SK-N-SH (cell line): ENCODE measurements around the gene CADM2. TPM values are rescaled to one million over a fixed set of nuclear protein-coding genes. Genes with fewer than 3 reads are reported as not detected.

ENCODE experiments used
- CTCF ChIA-PET: fragments of 300-600, 350-600 bp; formaldehyde crosslinking; extraction: SDS; loops from one replicate; lab custom pipeline; 2021; lab: Yijun Ruan, JAX
- POLR2A ChIA-PET: fragments of 350-600 bp; sonication (Branson Sonifier 250); formaldehyde crosslinking; extraction: SDS; loops from one replicate; lab custom pipeline; 2020; ENCODE audit warnings: antibody characterized with exemption, inconsistent platforms; lab: Yijun Ruan, JAX
- DNase-seq: peaks from one replicate; pipeline ENCODE4 v3.0.0; 2012
- H2AFZ ChIP-seq: fragments of 200-600 bp; sonication (generic); 2 replicates; pipeline ENCODE4 v1.8.1; 2016; ENCODE audit warnings: antibody characterized with exemption, mild to moderate bottlenecking, low read depth
- H3F3A ChIP-seq: fragments of 200-600 bp; sonication (generic); replicated peaks from 2 replicates; pipeline ENCODE3; 2016; ENCODE audit warnings: antibody characterized with exemption, mild to moderate bottlenecking; ENCODE audit not compliant: insufficient read depth
- H3K27ac ChIP-seq, 2 experiments: fragments of 200-500 bp in 1 of 2; fragments of 200-600 bp in 1 of 2; sonication (Bioruptor generic) in 1 of 2; sonication (generic), shearing (Covaris generic) in 1 of 2; 2 replicates each; pipeline versions ENCODE4 v1.5.1 to v1.6.1; 2014 to 2016; ENCODE audit warnings: low read depth in 2 of 2, inconsistent platforms in 1 of 2, low read length in 1 of 2, mild to moderate bottlenecking in 1 of 2, mixed read lengths in 1 of 2
- H3K27me3 ChIP-seq: fragments of 200-600 bp; sonication (generic), shearing (Covaris generic); 2 replicates; pipeline ENCODE4 v1.6.1; 2016; ENCODE audit warnings: mixed run types; ENCODE audit not compliant: insufficient read depth
- H3K36me3 ChIP-seq, 2 experiments: fragments of 200-500 bp in 1 of 2; fragments of 200-600 bp in 1 of 2; sonication (Bioruptor generic) in 1 of 2; sonication (generic) in 1 of 2; replicated peaks in 1 of 2; 2 replicates each; pipeline versions ENCODE3 to v1.5.1; 2014 to 2016; ENCODE audit warnings: low read length in 1 of 2, mild to moderate bottlenecking in 1 of 2; ENCODE audit not compliant: insufficient read depth in 2 of 2, control insufficient read depth in 1 of 2
- H3K4me1 ChIP-seq, 2 experiments: fragments of 200-500 bp in 1 of 2; fragments of 200-600 bp in 1 of 2; sonication (Bioruptor generic) in 1 of 2; sonication (generic), shearing (Covaris generic) in 1 of 2; 2 replicates each; pipeline versions ENCODE4 v1.5.1 to v1.6.1; 2014 to 2016; ENCODE audit warnings: low read depth in 1 of 2, low read length in 1 of 2, mixed run types in 1 of 2; ENCODE audit not compliant: insufficient read depth in 2 of 2, control insufficient read depth in 1 of 2
- H3K4me2 ChIP-seq: fragments of 200-600 bp; sonication (generic), shearing (Covaris generic); 2 replicates; pipeline ENCODE4 v1.6.1; 2017; ENCODE audit warnings: mixed run types
- H3K4me3 ChIP-seq, 2 experiments: fragments of 200-500 bp in 1 of 2; fragments of 200-600 bp in 1 of 2; sonication (Bioruptor generic) in 1 of 2; sonication (generic), shearing (Covaris generic) in 1 of 2; 2 replicates each; pipeline versions ENCODE4 v1.5.1 to v1.8.1; 2014 to 2016; ENCODE audit warnings: low read depth in 2 of 2, inconsistent platforms in 1 of 2, low read length in 1 of 2, mild to moderate bottlenecking in 1 of 2, mixed read lengths in 1 of 2, moderate library complexity in 1 of 2
- H3K79me2 ChIP-seq: fragments of 200-600 bp; sonication (generic); 2 replicates; pipeline ENCODE4 v1.8.1; 2017; ENCODE audit warnings: mild to moderate bottlenecking; ENCODE audit not compliant: insufficient read depth
- H3K9ac ChIP-seq: fragments of 200-600 bp; sonication (generic); 2 replicates; pipeline ENCODE4 v1.6.1; 2017; ENCODE audit warnings: mixed run types
- H3K9me2 ChIP-seq: fragments of 200-600 bp; sonication (generic); 2 replicates; pipeline ENCODE4 v1.6.1; 2017; ENCODE audit warnings: mixed run types
- H3K9me3 ChIP-seq: fragments of 200-600 bp; sonication (generic); 2 replicates; pipeline ENCODE4 v1.6.1; 2017; ENCODE audit warnings: mixed run types, mild to moderate bottlenecking, moderate library complexity
- H4K20me1 ChIP-seq: fragments of 200-600 bp; sonication (generic); 2 replicates; pipeline ENCODE4 v1.6.1; 2017; ENCODE audit warnings: mild to moderate bottlenecking, mixed run types; ENCODE audit not compliant: insufficient read depth
- CHD2 ChIP-seq: fragments of 150-350 bp; IDR thresholded peaks from 2 replicates; pipeline ENCODE4 v1.6.1; 2018; ENCODE audit warnings: low read length; ENCODE audit not compliant: partially characterized antibody
- ELF1 ChIP-seq: IDR thresholded peaks from 2 replicates; pipeline ENCODE4 v1.4.0; 2012
- EZH2phosphoT487 ChIP-seq: fragments of 200-600 bp; sonication (generic); IDR thresholded peaks from 2 replicates; pipeline ENCODE4 v1.6.1; 2017; ENCODE audit warnings: low read depth, mixed run types, mild to moderate bottlenecking, antibody characterized with exemption, moderate library complexity, borderline replicate concordance
- FOSL2 ChIP-seq: IDR thresholded peaks from 2 replicates; pipeline ENCODE4 v1.4.0; 2012; ENCODE audit warnings: low read depth, mild to moderate bottlenecking, moderate library complexity, borderline replicate concordance
- FOXJ3 ChIP-seq: sonication (generic); formaldehyde crosslinking; IDR thresholded peaks from 2 replicates; pipeline ENCODE4 v1.5.1; 2020; ENCODE audit warnings: mild to moderate bottlenecking, missing genetic modification reagents
- FOXM1 ChIP-seq: IDR thresholded peaks from 2 replicates; pipeline ENCODE4 v1.4.0; 2012; ENCODE audit warnings: low read depth, mild to moderate bottlenecking
- GABPA ChIP-seq: IDR thresholded peaks from 2 replicates; pipeline ENCODE4 v1.4.0; 2012; ENCODE audit warnings: low read depth, mild to moderate bottlenecking
- MEF2A ChIP-seq: IDR thresholded peaks from 2 replicates; pipeline ENCODE4 v1.4.0; 2012; ENCODE audit warnings: low read depth, borderline replicate concordance
- MXI1 ChIP-seq: IDR thresholded peaks from 2 replicates; pipeline ENCODE4 v1.6.1; 2012; ENCODE audit warnings: mild to moderate bottlenecking, low read depth, low read length, improper control_type of control experiment
- NFIC ChIP-seq: IDR thresholded peaks from 2 replicates; pipeline ENCODE4 v1.4.0; 2012; ENCODE audit warnings: borderline replicate concordance
- NRF1 ChIP-seq: IDR thresholded peaks from 2 replicates; pipeline ENCODE4 v1.6.1; 2012; ENCODE audit warnings: low read depth, mild to moderate bottlenecking, low read length
- POLR2AphosphoS5 ChIP-seq: IDR thresholded peaks from 2 replicates; pipeline ENCODE4 v1.6.1; 2012; ENCODE audit warnings: low read depth, low read length
- RFX5 ChIP-seq: IDR thresholded peaks from 2 replicates; pipeline ENCODE4 v1.6.1; 2012; ENCODE audit warnings: mild to moderate bottlenecking, improper control_type of control experiment, low read length
- TCF12 ChIP-seq: IDR thresholded peaks from 2 replicates; pipeline ENCODE4 v1.4.0; 2012
- TEAD4 ChIP-seq: IDR thresholded peaks from 2 replicates; pipeline ENCODE4 v1.4.0; 2012; ENCODE audit warnings: mild to moderate bottlenecking, borderline replicate concordance; ENCODE audit not compliant: insufficient read depth
- USF2 ChIP-seq: fragments of 150-350 bp; IDR thresholded peaks from 2 replicates; pipeline ENCODE4 v1.6.1; 2017; ENCODE audit warnings: antibody characterized with exemption, low read length, low read depth, borderline replicate concordance
- YY1 ChIP-seq: IDR thresholded peaks from 2 replicates; pipeline ENCODE4 v1.4.0; 2012; ENCODE audit warnings: low read depth, mild to moderate bottlenecking
- WGBS: methylation state at CpG from one replicate; pipeline ENCODE4 v1.1.6; 2017; ENCODE audit warnings: low lambda C conversion rate; 5-methylcytosine and 5-hydroxymethylcytosine counted together
- polyA plus RNA-seq, 3 experiments: library from polyadenylated mRNA; depleted of rRNA; stranded (reverse); fragments of >200 nt; gene quantifications; 2 replicates each; pipeline ENCODE4 v1.2.3, GENCODE V29; 2012
- TF ChIP-seq, protein P1 (sequence below): IDR thresholded peaks from 2 replicates; pipeline ENCODE4; 2012

The CADM2 gene
- polyA plus RNA-seq, 1 of the 3 experiments (the other 2 are of a cell fraction) = 0.46 TPM

GRCh38 chr3:84959470-84960271 lies 882 bp downstream of the CADM2 start:
- H3K4me2 ChIP-seq = peak overlapping the region; percentile 97
- peaks cover 29% of the 10 kb centered on the region for H3K27me3 ChIP-seq
- peak overlapping the region; percentile 63 to 72 for H3K4me3 ChIP-seq
- H3K4me1 ChIP-seq = peaks cover 0 to 4% of the 10 kb centered on the region in 2 experiments; a peak in 2 of 4 replicates
- no peak for TF ChIP-seq EZH2phosphoT487
- no peak for TF ChIP-seq POLR2AphosphoS5
- TF ChIP-seq FOXM1 = no peak
- TF ChIP-seq CHD2 = no peak
- TF ChIP-seq GABPA = no peak
- no peak for TF ChIP-seq USF2
- TF ChIP-seq MXI1 = no peak; the same call in 1 of the 2 replicates
- TF ChIP-seq FOXJ3 (CRISPR knock-in tag) = no peak
- CTCF ChIA-PET = interaction anchor here (0.7 to 1.4 kb wide), 2 partner anchors 10 to 422 kb away, joined by 3 to 4 read pairs; no protein-coding TSS in a partner anchor
- peak overlapping the region in 1 of 2 experiments; percentile 3; a peak in 1 of 4 replicates for H3K27ac ChIP-seq
- H3K79me2 ChIP-seq = no peaks in the 10 kb centered on the region
- H3K9ac ChIP-seq = no peak overlapping the region
- peak overlapping the region; percentile 98 for H2AFZ ChIP-seq
- H3K36me3 ChIP-seq = no peaks in the 10 kb centered on the region
- H3F3A ChIP-seq = no peaks in the 10 kb centered on the region
- 3% methylated on average over 37 of the region's 40 CpGs for WGBS
- POLR2A ChIA-PET = interaction anchor here (1.5 kb wide), 1 partner anchor 545 kb away, joined by 3 read pairs; no protein-coding TSS in a partner anchor
- H4K20me1 ChIP-seq = no peaks in the 10 kb centered on the region
- peak; percentile 71 for DNase-seq
- H3K9me2 ChIP-seq = no peaks in the 10 kb centered on the region
- no peaks in the 10 kb centered on the region for H3K9me3 ChIP-seq

DNA sequence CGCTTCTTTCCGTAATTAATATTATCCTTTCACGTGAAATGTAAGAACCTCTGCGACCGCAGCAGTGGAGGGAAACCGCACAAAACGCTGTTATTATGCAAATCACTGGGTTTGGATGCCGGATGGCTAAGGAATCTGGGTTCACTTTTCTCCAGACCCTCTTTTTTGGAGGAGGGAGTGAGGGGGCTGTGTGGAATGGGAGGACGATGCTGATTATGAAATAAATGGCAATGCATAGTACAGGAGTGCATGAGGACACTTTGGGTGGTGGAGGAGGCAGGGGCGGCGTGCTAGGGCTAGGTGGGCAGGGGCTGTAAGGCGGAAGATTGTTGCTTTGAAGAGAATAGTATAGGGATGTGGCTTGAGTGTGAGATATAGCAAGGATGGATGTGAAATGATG lies 1.8 kb downstream of the CADM2 start:
- peak; percentile 18 for DNase-seq
- Histone ChIP-seq H3K27me3 (peaks cover 29% of the 10 kb centered on the region), H2AFZ (no peak overlapping the region), H3K9ac (no peak overlapping the region), H3F3A (no peaks in the 10 kb centered on the region), H3K36me3 (no peaks in the 10 kb centered on the region), H3K4me3 (peak overlapping the region in 1 of 2 experiments; percentile 63; a peak in 2 of 4 replicates)
- POLR2A ChIA-PET = no interaction called here
- WGBS = 12% methylated on average over 12 of the region's 12 CpGs
- CTCF ChIA-PET = interaction anchor here (1.0 to 1.4 kb wide), 2 partner anchors 9 to 410 kb away, joined by 3 to 4 read pairs; no protein-coding TSS in a partner anchor
- no peak for TF ChIP-seq NRF1
- no peak for TF ChIP-seq YY1
- no peak for TF ChIP-seq FOXM1
- TF ChIP-seq MEF2A = no peak
- TF ChIP-seq CHD2 = no peak
- TF ChIP-seq FOSL2 = no peak
- no peak for TF ChIP-seq TCF12
- TF ChIP-seq, protein P1, sequence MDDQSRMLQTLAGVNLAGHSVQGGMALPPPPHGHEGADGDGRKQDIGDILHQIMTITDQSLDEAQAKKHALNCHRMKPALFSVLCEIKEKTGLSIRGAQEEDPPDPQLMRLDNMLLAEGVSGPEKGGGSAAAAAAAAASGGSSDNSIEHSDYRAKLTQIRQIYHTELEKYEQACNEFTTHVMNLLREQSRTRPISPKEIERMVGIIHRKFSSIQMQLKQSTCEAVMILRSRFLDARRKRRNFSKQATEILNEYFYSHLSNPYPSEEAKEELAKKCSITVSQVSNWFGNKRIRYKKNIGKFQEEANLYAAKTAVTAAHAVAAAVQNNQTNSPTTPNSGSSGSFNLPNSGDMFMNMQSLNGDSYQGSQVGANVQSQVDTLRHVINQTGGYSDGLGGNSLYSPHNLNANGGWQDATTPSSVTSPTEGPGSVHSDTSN = no peak
- no peak for TF ChIP-seq ELF1
- no peak for TF ChIP-seq TEAD4
- no peak for TF ChIP-seq USF2
- no peak for TF ChIP-seq NFIC
- TF ChIP-seq EZH2phosphoT487 = no peak
- TF ChIP-seq RFX5 = no peak
- TF ChIP-seq, all 33 proteins: peak for 0
- H3K9me2 ChIP-seq = no peaks in the 10 kb centered on the region
- H3K9me3 ChIP-seq = no peaks in the 10 kb centered on the region
- H4K20me1 ChIP-seq = no peaks in the 10 kb centered on the region
- H3K79me2 ChIP-seq = no peaks in the 10 kb centered on the region
- H3K4me1 ChIP-seq = peaks cover 3 to 4% of the 10 kb centered on the region in 2 experiments; a peak in 3 of 4 replicates
- no peak overlapping the region for H3K4me2 ChIP-seq
- no peak overlapping the region for H3K27ac ChIP-seq
